ENCODE results near the gene LPP. TPM values are rescaled to one million over a fixed set of nuclear protein-coding genes. Genes with fewer than 3 reads are reported as not detected.

The LPP gene
- total RNA-seq, 1 donor from 2014 or later, result 184 TPM

DNA sequence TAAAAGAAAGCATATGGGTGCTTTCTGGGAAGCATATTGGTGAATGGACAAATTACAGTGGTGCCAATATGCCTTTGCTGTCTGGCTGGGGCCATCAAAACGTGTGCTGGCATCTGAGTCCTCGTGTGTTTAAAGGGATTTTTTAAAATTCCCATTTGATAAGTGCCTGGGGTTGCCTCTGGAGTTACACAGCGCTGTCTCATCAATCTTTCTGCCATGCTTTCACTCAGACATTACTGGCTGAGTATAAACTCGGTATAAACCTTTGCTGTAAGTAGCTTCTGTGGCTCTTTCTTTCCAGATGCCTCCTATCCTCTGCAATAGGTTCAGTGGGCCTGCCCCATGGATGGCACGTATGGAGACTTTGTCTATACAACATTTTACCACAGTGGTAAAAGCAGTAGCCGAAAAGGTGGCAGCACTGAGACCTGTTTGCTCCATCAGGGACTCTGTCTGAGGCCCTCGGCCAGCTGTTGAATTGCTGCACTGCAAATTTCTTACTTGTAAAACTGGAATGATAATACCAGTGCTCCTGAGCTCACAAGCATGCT, 195.5 kb downstream of the LPP start:
- peaks cover 7% of the 10 kb centered on the region for H3K36me3 Mint-ChIP-seq (ENCODE audit: unreplicated experiment)
- H3K27ac Mint-ChIP-seq (ENCODE audit: unreplicated experiment), result peak overlapping the region; percentile 89
- no peak for TF ChIP-seq CTCF (IDR thresholded peaks at IDR 0.05)
- DNase-seq (ENCODE audit: extremely low spot score, unreplicated experiment), result no peak
- no peak overlapping the region for H3K4me3 Mint-ChIP-seq (ENCODE audit: unreplicated experiment)
- H3K4me1 Mint-ChIP-seq (ENCODE audit: unreplicated experiment), result peaks cover 51% of the 10 kb centered on the region
- H3K27me3 Mint-ChIP-seq (ENCODE audit: unreplicated experiment), result no peaks in the 10 kb centered on the region
- H3K9me3 Mint-ChIP-seq (ENCODE audit: unreplicated experiment), result no peaks in the 10 kb centered on the region

GRCh38 chr3:188349933-188350332, 196.0 kb downstream of the LPP start:
- TF ChIP-seq CTCF (IDR thresholded peaks at IDR 0.05), result no peak
- no peak overlapping the region for H3K4me3 Mint-ChIP-seq (ENCODE audit: unreplicated experiment)

DNA sequence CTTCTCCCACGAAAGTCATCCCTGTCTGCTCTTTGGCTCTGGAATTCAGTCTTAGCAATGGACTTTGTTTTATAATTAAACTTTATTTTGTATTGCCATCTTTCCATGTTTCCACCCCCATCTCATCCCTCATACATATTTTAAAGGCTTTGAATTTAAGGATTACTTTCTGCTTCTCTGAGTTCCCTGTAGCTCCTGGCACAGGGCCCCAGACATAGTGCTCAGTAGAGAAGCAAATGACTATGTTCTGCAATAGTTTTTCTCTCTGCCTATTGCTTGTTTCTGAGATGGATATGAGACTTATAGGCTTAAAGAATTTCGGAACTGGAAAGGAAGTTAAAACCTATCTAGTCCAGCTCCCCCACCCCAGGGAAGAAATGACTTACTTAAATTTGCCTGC, 197.0 kb downstream of the LPP start:
- Mint-ChIP-seq H3K4me3 (ENCODE audit: unreplicated experiment) (no peak overlapping the region), H3K27me3 (ENCODE audit: unreplicated experiment) (no peaks in the 10 kb centered on the region), H3K9me3 (ENCODE audit: unreplicated experiment) (no peaks in the 10 kb centered on the region), H3K27ac (ENCODE audit: unreplicated experiment) (peak overlapping the region; percentile 41), H3K36me3 (ENCODE audit: unreplicated experiment) (peaks cover 10% of the 10 kb centered on the region), H3K4me1 (ENCODE audit: unreplicated experiment) (peaks cover 45% of the 10 kb centered on the region)
- TF ChIP-seq CTCF (IDR thresholded peaks at IDR 0.05), result no peak
- DNase-seq (ENCODE audit: extremely low spot score, unreplicated experiment), result no peak

More at GRCh38 chr3:188349933-188350332, 196.0 kb downstream of the LPP start:
- Mint-ChIP-seq H3K27ac (ENCODE audit: unreplicated experiment) (peak overlapping the region; percentile 89), H3K4me1 (ENCODE audit: unreplicated experiment) (peaks cover 50% of the 10 kb centered on the region), H3K36me3 (ENCODE audit: unreplicated experiment) (peaks cover 7% of the 10 kb centered on the region), H3K27me3 (ENCODE audit: unreplicated experiment) (no peaks in the 10 kb centered on the region), H3K9me3 (ENCODE audit: unreplicated experiment) (no peaks in the 10 kb centered on the region)
- no peak for DNase-seq (ENCODE audit: extremely low spot score, unreplicated experiment)

GRCh38 chr3:188351648-188352047, 197.7 kb downstream of the LPP start:
- H3K4me3 Mint-ChIP-seq (ENCODE audit: unreplicated experiment), result no peak overlapping the region
- H3K27ac Mint-ChIP-seq (ENCODE audit: unreplicated experiment), result no peak overlapping the region
- no peak for DNase-seq (ENCODE audit: extremely low spot score, unreplicated experiment)
- no peak for TF ChIP-seq CTCF (IDR thresholded peaks at IDR 0.05)
- H3K4me1 Mint-ChIP-seq (ENCODE audit: unreplicated experiment), result peaks cover 48% of the 10 kb centered on the region
- no peaks in the 10 kb centered on the region for H3K9me3 Mint-ChIP-seq (ENCODE audit: unreplicated experiment)
- no peaks in the 10 kb centered on the region for H3K27me3 Mint-ChIP-seq (ENCODE audit: unreplicated experiment)
- H3K36me3 Mint-ChIP-seq (ENCODE audit: unreplicated experiment), result peaks cover 10% of the 10 kb centered on the region

GRCh38 chr3:188352196-188352927, 198.4 kb downstream of the LPP start:
- Mint-ChIP-seq H3K9me3 (ENCODE audit: unreplicated experiment) (no peaks in the 10 kb centered on the region), H3K27ac (ENCODE audit: unreplicated experiment) (no peak overlapping the region), H3K27me3 (ENCODE audit: unreplicated experiment) (no peaks in the 10 kb centered on the region), H3K4me1 (ENCODE audit: unreplicated experiment) (peaks cover 48% of the 10 kb centered on the region), H3K4me3 (ENCODE audit: unreplicated experiment) (no peak overlapping the region), H3K36me3 (ENCODE audit: unreplicated experiment) (peaks cover 12% of the 10 kb centered on the region)
- DNase-seq (ENCODE audit: extremely low spot score, unreplicated experiment), result no peak
- TF ChIP-seq CTCF (IDR thresholded peaks at IDR 0.05), result no peak

Data from osteocyte (in vitro differentiated cells).